NB4 (cell line): ENCODE results near the gene ZNF10.

Experiments used
- CTCF ChIP-seq: IDR thresholded peaks from one replicate; pipeline ENCODE4 v1.5.1; 2012; ENCODE audit warnings: low read depth, low read length
- MAX ChIP-seq: IDR thresholded peaks from 2 replicates; pipeline ENCODE4 v1.6.1; 2011; ENCODE audit warnings: low read depth, low read length
- MYC ChIP-seq: IDR thresholded peaks from 2 replicates; pipeline ENCODE4 v1.6.1; 2011; ENCODE audit warnings: low read depth, low read length
- POLR2A ChIP-seq: IDR thresholded peaks from 2 replicates; pipeline ENCODE4 v1.6.1; 2011; ENCODE audit warnings: mild to moderate bottlenecking; ENCODE audit not compliant: insufficient read length; ENCODE audit errors: extremely low read depth

GRCh38 chr12:133083345-133083744, 47.1 kb upstream of the ZNF10 start:
- TF ChIP-seq CTCF: no peak
- TF ChIP-seq MYC: no peak
- TF ChIP-seq POLR2A: no peak
- no peak for TF ChIP-seq MAX
